ENCODE measurements around the gene HRH1. TPM values are rescaled to one million over a fixed set of nuclear protein-coding genes. Genes with fewer than 3 reads are reported as not detected.

Gene HRH1
- total and polyA plus RNA-seq, 2 experiments from 2014 or later: not detected

GRCh38 chr3:11214451-11214978 lies 60.2 kb downstream of the HRH1 start:
- H3K36me3 Mint-ChIP-seq (ENCODE audit: low read depth): no peaks in the 10 kb centered on the region
- H3K27me3 ChIP-seq (ENCODE audit: insufficient read depth): no peaks in the 10 kb centered on the region
- no peak for TF ChIP-seq NANOG (IDR thresholded peaks at IDR 0.05; ENCODE audit: borderline replicate concordance)
- no peak for TF ChIP-seq POLR2AphosphoS5 (IDR thresholded peaks at IDR 0.05; ENCODE audit: low read depth)
- TF ChIP-seq STAT1 (IDR thresholded peaks at IDR 0.05; ENCODE audit: unreplicated experiment): no peak
- TF ChIP-seq ZNF462 (CRISPR knock-in tag; IDR thresholded peaks at IDR 0.05): no peak
- TF ChIP-seq ZNF114 (CRISPR knock-in tag; IDR thresholded peaks at IDR 0.05): no peak
- no peak for TF ChIP-seq EZH2 (IDR thresholded peaks at IDR 0.05; ENCODE audit: low read depth, unreplicated experiment)
- TF ChIP-seq, protein P1, sequence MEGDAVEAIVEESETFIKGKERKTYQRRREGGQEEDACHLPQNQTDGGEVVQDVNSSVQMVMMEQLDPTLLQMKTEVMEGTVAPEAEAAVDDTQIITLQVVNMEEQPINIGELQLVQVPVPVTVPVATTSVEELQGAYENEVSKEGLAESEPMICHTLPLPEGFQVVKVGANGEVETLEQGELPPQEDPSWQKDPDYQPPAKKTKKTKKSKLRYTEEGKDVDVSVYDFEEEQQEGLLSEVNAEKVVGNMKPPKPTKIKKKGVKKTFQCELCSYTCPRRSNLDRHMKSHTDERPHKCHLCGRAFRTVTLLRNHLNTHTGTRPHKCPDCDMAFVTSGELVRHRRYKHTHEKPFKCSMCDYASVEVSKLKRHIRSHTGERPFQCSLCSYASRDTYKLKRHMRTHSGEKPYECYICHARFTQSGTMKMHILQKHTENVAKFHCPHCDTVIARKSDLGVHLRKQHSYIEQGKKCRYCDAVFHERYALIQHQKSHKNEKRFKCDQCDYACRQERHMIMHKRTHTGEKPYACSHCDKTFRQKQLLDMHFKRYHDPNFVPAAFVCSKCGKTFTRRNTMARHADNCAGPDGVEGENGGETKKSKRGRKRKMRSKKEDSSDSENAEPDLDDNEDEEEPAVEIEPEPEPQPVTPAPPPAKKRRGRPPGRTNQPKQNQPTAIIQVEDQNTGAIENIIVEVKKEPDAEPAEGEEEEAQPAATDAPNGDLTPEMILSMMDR (conservative IDR thresholded peaks at IDR 0.05; ENCODE audit: low read depth in 2 of 2): no peak
- TF ChIP-seq, protein P2, sequence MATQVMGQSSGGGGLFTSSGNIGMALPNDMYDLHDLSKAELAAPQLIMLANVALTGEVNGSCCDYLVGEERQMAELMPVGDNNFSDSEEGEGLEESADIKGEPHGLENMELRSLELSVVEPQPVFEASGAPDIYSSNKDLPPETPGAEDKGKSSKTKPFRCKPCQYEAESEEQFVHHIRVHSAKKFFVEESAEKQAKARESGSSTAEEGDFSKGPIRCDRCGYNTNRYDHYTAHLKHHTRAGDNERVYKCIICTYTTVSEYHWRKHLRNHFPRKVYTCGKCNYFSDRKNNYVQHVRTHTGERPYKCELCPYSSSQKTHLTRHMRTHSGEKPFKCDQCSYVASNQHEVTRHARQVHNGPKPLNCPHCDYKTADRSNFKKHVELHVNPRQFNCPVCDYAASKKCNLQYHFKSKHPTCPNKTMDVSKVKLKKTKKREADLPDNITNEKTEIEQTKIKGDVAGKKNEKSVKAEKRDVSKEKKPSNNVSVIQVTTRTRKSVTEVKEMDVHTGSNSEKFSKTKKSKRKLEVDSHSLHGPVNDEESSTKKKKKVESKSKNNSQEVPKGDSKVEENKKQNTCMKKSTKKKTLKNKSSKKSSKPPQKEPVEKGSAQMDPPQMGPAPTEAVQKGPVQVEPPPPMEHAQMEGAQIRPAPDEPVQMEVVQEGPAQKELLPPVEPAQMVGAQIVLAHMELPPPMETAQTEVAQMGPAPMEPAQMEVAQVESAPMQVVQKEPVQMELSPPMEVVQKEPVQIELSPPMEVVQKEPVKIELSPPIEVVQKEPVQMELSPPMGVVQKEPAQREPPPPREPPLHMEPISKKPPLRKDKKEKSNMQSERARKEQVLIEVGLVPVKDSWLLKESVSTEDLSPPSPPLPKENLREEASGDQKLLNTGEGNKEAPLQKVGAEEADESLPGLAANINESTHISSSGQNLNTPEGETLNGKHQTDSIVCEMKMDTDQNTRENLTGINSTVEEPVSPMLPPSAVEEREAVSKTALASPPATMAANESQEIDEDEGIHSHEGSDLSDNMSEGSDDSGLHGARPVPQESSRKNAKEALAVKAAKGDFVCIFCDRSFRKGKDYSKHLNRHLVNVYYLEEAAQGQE (IDR thresholded peaks at IDR 0.05; ENCODE audit: unreplicated experiment): no peak
- no peak for TF ChIP-seq ZNF331 (CRISPR knock-in tag; IDR thresholded peaks at IDR 0.05; ENCODE audit: low read depth)
- TF ChIP-seq JUNB (IDR thresholded peaks at IDR 0.05; ENCODE audit: unreplicated experiment): no peak
- TF ChIP-seq CREB1 (CRISPR knock-in tag; IDR thresholded peaks at IDR 0.05; ENCODE audit: low read depth): no peak
- no peak for TF ChIP-seq EZH2phosphoT487 (IDR thresholded peaks at IDR 0.05; ENCODE audit: unreplicated experiment)
- TF ChIP-seq, protein P3, sequence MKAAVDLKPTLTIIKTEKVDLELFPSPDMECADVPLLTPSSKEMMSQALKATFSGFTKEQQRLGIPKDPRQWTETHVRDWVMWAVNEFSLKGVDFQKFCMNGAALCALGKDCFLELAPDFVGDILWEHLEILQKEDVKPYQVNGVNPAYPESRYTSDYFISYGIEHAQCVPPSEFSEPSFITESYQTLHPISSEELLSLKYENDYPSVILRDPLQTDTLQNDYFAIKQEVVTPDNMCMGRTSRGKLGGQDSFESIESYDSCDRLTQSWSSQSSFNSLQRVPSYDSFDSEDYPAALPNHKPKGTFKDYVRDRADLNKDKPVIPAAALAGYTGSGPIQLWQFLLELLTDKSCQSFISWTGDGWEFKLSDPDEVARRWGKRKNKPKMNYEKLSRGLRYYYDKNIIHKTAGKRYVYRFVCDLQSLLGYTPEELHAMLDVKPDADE (IDR thresholded peaks at IDR 0.05): no peak
- no peaks in the 10 kb centered on the region for H3K4me1 ChIP-seq (ENCODE audit: insufficient read depth)
- H4K20me1 ChIP-seq (replicated peaks; ENCODE audit: insufficient read depth): no peaks in the 10 kb centered on the region
- H3F3A ChIP-seq (replicated peaks; ENCODE audit: low read depth): no peaks in the 10 kb centered on the region
- peaks cover 8% of the 10 kb centered on the region for H3K4me1 Mint-ChIP-seq
- H3K4me2 ChIP-seq: no peak overlapping the region
- H3K27me3 Mint-ChIP-seq (ENCODE audit: insufficient read depth, low read depth, poor library complexity): peaks cover 4% of the 10 kb centered on the region
- H3K79me2 ChIP-seq (replicated peaks; ENCODE audit: insufficient read depth): no peaks in the 10 kb centered on the region
- no peak for ATAC-seq
- H3K9me3 Mint-ChIP-seq: no peaks in the 10 kb centered on the region
- H3K27ac Mint-ChIP-seq: no peak overlapping the region
- DNase-seq (ENCODE audit: low spot score): no peak
- H3K9me2 ChIP-seq (ENCODE audit: insufficient read depth): no peaks in the 10 kb centered on the region
- H3K36me3 ChIP-seq (ENCODE audit: insufficient read depth): no peaks in the 10 kb centered on the region
- H3K4me3 Mint-ChIP-seq: no peak overlapping the region
- H3K27ac ChIP-seq (ENCODE audit: low read depth): no peak overlapping the region
- H2AFZ ChIP-seq: no peak overlapping the region
- H3K4me3 ChIP-seq: no peak overlapping the region
